Measurements from ENCODE around the gene ZMYND15.

The ZMYND15 gene

DNA sequence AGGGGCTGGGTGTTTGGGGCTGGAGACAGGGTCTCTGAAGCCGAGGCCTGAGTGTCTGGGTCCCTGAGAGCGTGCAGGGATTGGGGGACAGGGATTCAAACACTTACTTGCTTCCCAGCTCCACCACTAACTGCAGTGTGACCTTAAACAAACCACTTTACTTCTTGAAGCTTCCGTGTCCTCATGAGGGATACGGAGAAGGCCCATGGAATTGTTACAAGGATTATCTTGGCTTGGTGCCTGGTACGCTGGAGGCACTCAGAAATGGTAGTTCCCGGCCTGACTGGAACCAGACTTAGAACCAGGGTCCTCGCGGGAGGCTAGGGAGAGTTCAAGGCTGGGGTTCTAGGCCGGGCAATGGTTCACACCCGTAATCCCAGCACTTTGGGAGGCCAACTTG, 3.0 kb downstream of the ZMYND15 start:
- ATAC-seq = no peak
- TF ChIP-seq ZFP3 (CRISPR knock-in tag; IDR thresholded peaks at IDR 0.05) (no peak), ZNF8 (CRISPR knock-in tag; IDR thresholded peaks at IDR 0.05) (no peak), ZC3H10 (CRISPR knock-in tag; IDR thresholded peaks at IDR 0.05) (no peak), CSDC2 (CRISPR knock-in tag; IDR thresholded peaks at IDR 0.05) (no peak), ZFP30 (CRISPR knock-in tag; IDR thresholded peaks at IDR 0.05) (no peak), SNAI2 (CRISPR knock-in tag; IDR thresholded peaks at IDR 0.05) (no peak), ARNTL (CRISPR knock-in tag; IDR thresholded peaks at IDR 0.05; ENCODE audit: borderline replicate concordance, low read depth) (no peak), PPARA (CRISPR knock-in tag; IDR thresholded peaks at IDR 0.05; ENCODE audit: borderline replicate concordance) (no peak), BACH2 (CRISPR knock-in tag; IDR thresholded peaks at IDR 0.05; ENCODE audit: borderline replicate concordance) (no peak)
- TF ChIP-seq, protein P1, sequence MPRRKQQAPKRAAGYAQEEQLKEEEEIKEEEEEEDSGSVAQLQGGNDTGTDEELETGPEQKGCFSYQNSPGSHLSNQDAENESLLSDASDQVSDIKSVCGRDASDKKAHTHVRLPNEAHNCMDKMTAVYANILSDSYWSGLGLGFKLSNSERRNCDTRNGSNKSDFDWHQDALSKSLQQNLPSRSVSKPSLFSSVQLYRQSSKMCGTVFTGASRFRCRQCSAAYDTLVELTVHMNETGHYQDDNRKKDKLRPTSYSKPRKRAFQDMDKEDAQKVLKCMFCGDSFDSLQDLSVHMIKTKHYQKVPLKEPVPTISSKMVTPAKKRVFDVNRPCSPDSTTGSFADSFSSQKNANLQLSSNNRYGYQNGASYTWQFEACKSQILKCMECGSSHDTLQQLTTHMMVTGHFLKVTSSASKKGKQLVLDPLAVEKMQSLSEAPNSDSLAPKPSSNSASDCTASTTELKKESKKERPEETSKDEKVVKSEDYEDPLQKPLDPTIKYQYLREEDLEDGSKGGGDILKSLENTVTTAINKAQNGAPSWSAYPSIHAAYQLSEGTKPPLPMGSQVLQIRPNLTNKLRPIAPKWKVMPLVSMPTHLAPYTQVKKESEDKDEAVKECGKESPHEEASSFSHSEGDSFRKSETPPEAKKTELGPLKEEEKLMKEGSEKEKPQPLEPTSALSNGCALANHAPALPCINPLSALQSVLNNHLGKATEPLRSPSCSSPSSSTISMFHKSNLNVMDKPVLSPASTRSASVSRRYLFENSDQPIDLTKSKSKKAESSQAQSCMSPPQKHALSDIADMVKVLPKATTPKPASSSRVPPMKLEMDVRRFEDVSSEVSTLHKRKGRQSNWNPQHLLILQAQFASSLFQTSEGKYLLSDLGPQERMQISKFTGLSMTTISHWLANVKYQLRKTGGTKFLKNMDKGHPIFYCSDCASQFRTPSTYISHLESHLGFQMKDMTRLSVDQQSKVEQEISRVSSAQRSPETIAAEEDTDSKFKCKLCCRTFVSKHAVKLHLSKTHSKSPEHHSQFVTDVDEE (CRISPR knock-in tag; IDR thresholded peaks at IDR 0.05) = no peak
- TF ChIP-seq, protein P2, sequence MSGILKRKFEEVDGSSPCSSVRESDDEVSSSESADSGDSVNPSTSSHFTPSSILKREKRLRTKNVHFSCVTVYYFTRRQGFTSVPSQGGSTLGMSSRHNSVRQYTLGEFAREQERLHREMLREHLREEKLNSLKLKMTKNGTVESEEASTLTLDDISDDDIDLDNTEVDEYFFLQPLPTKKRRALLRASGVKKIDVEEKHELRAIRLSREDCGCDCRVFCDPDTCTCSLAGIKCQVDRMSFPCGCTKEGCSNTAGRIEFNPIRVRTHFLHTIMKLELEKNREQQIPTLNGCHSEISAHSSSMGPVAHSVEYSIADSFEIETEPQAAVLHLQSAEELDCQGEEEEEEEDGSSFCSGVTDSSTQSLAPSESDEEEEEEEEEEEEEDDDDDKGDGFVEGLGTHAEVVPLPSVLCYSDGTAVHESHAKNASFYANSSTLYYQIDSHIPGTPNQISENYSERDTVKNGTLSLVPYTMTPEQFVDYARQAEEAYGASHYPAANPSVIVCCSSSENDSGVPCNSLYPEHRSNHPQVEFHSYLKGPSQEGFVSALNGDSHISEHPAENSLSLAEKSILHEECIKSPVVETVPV (CRISPR knock-in tag; IDR thresholded peaks at IDR 0.05) = no peak
- TF ChIP-seq, protein P3, sequence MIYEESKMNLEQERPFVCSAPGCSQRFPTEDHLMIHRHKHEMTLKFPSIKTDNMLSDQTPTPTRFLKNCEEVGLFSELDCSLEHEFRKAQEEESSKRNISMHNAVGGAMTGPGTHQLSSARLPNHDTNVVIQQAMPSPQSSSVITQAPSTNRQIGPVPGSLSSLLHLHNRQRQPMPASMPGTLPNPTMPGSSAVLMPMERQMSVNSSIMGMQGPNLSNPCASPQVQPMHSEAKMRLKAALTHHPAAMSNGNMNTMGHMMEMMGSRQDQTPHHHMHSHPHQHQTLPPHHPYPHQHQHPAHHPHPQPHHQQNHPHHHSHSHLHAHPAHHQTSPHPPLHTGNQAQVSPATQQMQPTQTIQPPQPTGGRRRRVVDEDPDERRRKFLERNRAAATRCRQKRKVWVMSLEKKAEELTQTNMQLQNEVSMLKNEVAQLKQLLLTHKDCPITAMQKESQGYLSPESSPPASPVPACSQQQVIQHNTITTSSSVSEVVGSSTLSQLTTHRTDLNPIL (CRISPR knock-in tag; IDR thresholded peaks at IDR 0.05; ENCODE audit: low read depth) = no peak
- TF ChIP-seq, protein P4, sequence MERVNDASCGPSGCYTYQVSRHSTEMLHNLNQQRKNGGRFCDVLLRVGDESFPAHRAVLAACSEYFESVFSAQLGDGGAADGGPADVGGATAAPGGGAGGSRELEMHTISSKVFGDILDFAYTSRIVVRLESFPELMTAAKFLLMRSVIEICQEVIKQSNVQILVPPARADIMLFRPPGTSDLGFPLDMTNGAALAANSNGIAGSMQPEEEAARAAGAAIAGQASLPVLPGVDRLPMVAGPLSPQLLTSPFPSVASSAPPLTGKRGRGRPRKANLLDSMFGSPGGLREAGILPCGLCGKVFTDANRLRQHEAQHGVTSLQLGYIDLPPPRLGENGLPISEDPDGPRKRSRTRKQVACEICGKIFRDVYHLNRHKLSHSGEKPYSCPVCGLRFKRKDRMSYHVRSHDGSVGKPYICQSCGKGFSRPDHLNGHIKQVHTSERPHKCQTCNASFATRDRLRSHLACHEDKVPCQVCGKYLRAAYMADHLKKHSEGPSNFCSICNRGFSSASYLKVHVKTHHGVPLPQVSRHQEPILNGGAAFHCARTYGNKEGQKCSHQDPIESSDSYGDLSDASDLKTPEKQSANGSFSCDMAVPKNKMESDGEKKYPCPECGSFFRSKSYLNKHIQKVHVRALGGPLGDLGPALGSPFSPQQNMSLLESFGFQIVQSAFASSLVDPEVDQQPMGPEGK (CRISPR knock-in tag; IDR thresholded peaks at IDR 0.05; ENCODE audit: borderline replicate concordance) = no peak
- TF ChIP-seq, protein P5, sequence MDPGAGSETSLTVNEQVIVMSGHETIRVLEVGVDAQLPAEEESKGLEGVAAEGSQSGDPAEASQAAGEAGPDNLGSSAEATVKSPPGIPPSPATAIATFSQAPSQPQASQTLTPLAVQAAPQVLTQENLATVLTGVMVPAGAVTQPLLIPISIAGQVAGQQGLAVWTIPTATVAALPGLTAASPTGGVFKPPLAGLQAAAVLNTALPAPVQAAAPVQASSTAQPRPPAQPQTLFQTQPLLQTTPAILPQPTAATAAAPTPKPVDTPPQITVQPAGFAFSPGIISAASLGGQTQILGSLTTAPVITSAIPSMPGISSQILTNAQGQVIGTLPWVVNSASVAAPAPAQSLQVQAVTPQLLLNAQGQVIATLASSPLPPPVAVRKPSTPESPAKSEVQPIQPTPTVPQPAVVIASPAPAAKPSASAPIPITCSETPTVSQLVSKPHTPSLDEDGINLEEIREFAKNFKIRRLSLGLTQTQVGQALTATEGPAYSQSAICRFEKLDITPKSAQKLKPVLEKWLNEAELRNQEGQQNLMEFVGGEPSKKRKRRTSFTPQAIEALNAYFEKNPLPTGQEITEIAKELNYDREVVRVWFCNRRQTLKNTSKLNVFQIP (CRISPR knock-in tag; IDR thresholded peaks at IDR 0.05; ENCODE audit: borderline replicate concordance, low read depth) = no peak

DNA sequence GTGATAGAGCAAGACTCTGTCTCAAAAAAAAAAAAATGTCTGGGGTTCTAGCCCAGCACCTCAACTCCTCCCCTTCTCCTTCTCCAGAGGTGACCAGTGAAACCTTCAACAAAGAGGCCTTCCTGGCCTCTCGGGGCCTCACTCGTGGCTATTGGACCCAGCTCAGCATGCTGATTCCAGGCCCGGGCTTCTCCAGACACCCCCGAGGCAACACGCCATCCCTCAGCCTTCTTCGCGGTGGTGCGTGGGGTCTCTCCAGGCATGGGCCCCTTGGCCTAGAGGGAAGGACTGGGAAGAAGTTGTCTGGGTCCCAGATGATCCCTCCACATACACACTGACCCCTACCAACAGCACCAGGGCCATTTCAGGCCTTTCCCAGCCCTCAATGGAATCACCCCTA, 3.6 kb downstream of the ZMYND15 start:
- TF ChIP-seq ZNF565 (CRISPR knock-in tag; conservative IDR thresholded peaks at IDR 0.05; ENCODE audit: low read depth) (no peak), ESRRG (CRISPR knock-in tag; IDR thresholded peaks at IDR 0.05) (no peak), CSDC2 (CRISPR knock-in tag; IDR thresholded peaks at IDR 0.05) (no peak), SNAI2 (CRISPR knock-in tag; IDR thresholded peaks at IDR 0.05) (no peak), ZC3H10 (CRISPR knock-in tag; IDR thresholded peaks at IDR 0.05) (no peak), BACH2 (CRISPR knock-in tag; IDR thresholded peaks at IDR 0.05; ENCODE audit: borderline replicate concordance) (no peak), PPARA (CRISPR knock-in tag; IDR thresholded peaks at IDR 0.05; ENCODE audit: borderline replicate concordance) (no peak)
- TF ChIP-seq, protein P4 (CRISPR knock-in tag; IDR thresholded peaks at IDR 0.05; ENCODE audit: borderline replicate concordance) = no peak
- TF ChIP-seq, protein P1 (CRISPR knock-in tag; IDR thresholded peaks at IDR 0.05) = no peak
- TF ChIP-seq, protein P3 (CRISPR knock-in tag; IDR thresholded peaks at IDR 0.05; ENCODE audit: low read depth) = no peak
- no peak for ATAC-seq

Measured in SK-N-SH treated with all-trans-retinoic acid at 6 μM for 48 hours (cell line).